GM23338 (cell line): ENCODE results near the gene KLK13. TPM values are rescaled to one million over a fixed set of nuclear protein-coding genes. Genes with fewer than 3 reads are reported as not detected.

Source experiments
- ATAC-seq: fragments of 200-7000 bp; cut with Tn5 transposase; 3 replicates; pipeline ENCODE4 v1.9.1; 2020
- DNase-seq: peaks from one replicate; pipeline ENCODE4 v3.0.0-alpha.2; 2015; ENCODE audit warnings: low spot score
- H2AFZ ChIP-seq: fragments of 200-600 bp; sonication (generic); 2 replicates; pipeline ENCODE4 v1.8.0; 2016; ENCODE audit warnings: antibody characterized with exemption, mild to moderate bottlenecking, moderate library complexity
- H3F3A ChIP-seq: fragments of 200-600 bp; sonication (generic); replicated peaks from 2 replicates; pipeline ENCODE4 v1.8.0; 2017; ENCODE audit warnings: antibody characterized with exemption, mixed run types, low read depth
- H3K27ac ChIP-seq: fragments of 200-600 bp; sonication (generic); 2 replicates; pipeline ENCODE4 v1.6.1; 2016; ENCODE audit warnings: low read depth
- H3K27me3 ChIP-seq: fragments of 200-600 bp; sonication (generic); 2 replicates; pipeline ENCODE4 v1.8.0; 2016; ENCODE audit warnings: mild to moderate bottlenecking, mixed run types, moderate library complexity; ENCODE audit not compliant: insufficient read depth
- H3K36me3 ChIP-seq: fragments of 200-600 bp; sonication (generic); 2 replicates; pipeline ENCODE4 v1.8.0; 2016; ENCODE audit warnings: mild to moderate bottlenecking; ENCODE audit not compliant: insufficient read depth
- H3K4me1 ChIP-seq: fragments of 200-600 bp; sonication (generic); 2 replicates; pipeline ENCODE4 v1.8.0; 2016; ENCODE audit warnings: mild to moderate bottlenecking, moderate library complexity; ENCODE audit not compliant: insufficient read depth
- H3K4me2 ChIP-seq: fragments of 200-600 bp; sonication (generic); 2 replicates; pipeline ENCODE4 v1.7.1; 2017; ENCODE audit warnings: mixed run types
- H3K4me3 ChIP-seq: fragments of 200-600 bp; sonication (generic); 2 replicates; pipeline ENCODE4 v1.6.1; 2016; ENCODE audit warnings: mixed run types
- H3K79me2 ChIP-seq: fragments of 200-600 bp; sonication (generic); replicated peaks from 2 replicates; pipeline ENCODE4 v1.8.0; 2017; ENCODE audit warnings: mild to moderate bottlenecking; ENCODE audit not compliant: insufficient read depth
- H3K9me2 ChIP-seq: fragments of 200-600 bp; sonication (generic); 2 replicates; pipeline ENCODE4 v1.8.0; 2017; ENCODE audit not compliant: insufficient read depth
- H4K20me1 ChIP-seq: fragments of 200-600 bp; sonication (generic); replicated peaks from 2 replicates; pipeline ENCODE4 v1.8.0; 2017; ENCODE audit warnings: mild to moderate bottlenecking; ENCODE audit not compliant: insufficient read depth
- H3K27ac Mint-ChIP-seq: 2 replicates; pipeline ENCODE4 v1.8.0; 2020; ENCODE audit warnings: inconsistent platforms, mild to moderate bottlenecking, moderate library complexity, mixed read lengths
- H3K27me3 Mint-ChIP-seq: 3 replicates; pipeline ENCODE4 v1.8.0; 2022; ENCODE audit warnings: low read depth, mild to moderate bottlenecking, moderate library complexity, mixed read lengths, inconsistent platforms; ENCODE audit not compliant: insufficient read depth, poor library complexity
- H3K36me3 Mint-ChIP-seq: 3 replicates; pipeline ENCODE4 v1.8.0; 2021; ENCODE audit warnings: low read depth, mild to moderate bottlenecking, inconsistent platforms, moderate library complexity, mixed read lengths
- H3K4me1 Mint-ChIP-seq: 3 replicates; pipeline ENCODE4 v1.8.0; 2020; ENCODE audit warnings: mild to moderate bottlenecking, inconsistent platforms, mixed read lengths
- H3K4me3 Mint-ChIP-seq: 3 replicates; pipeline ENCODE4 v1.8.0; 2021; ENCODE audit warnings: moderate library complexity, mild to moderate bottlenecking, inconsistent platforms, mixed read lengths
- H3K9me3 Mint-ChIP-seq: 3 replicates; pipeline ENCODE4 v1.8.0; 2020; ENCODE audit warnings: moderate library complexity, mild to moderate bottlenecking, inconsistent platforms, mixed read lengths
- CREB1 ChIP-seq: fragments of 250-450 bp; sonication (Bioruptor Pico); IDR thresholded peaks from 2 replicates; pipeline ENCODE4 v1.5.0; 2020; ENCODE audit warnings: low read depth, mild to moderate bottlenecking, moderate library complexity
- EZH2 ChIP-seq: fragments of 200-600 bp; sonication (generic); IDR thresholded peaks from one replicate; pipeline ENCODE4 v1.8.0; 2017; ENCODE audit warnings: antibody characterized with exemption, mild to moderate bottlenecking, low read depth; ENCODE audit not compliant: unreplicated experiment
- EZH2phosphoT487 ChIP-seq: fragments of 200-600 bp; sonication (generic); IDR thresholded peaks from one replicate; pipeline ENCODE4 v1.8.1; 2018; ENCODE audit warnings: antibody characterized with exemption; ENCODE audit not compliant: unreplicated experiment
- JUNB ChIP-seq: IDR thresholded peaks from one replicate; pipeline ENCODE4 v1.6.1; 2016; ENCODE audit warnings: antibody characterized with exemption; ENCODE audit not compliant: unreplicated experiment
- NANOG ChIP-seq: IDR thresholded peaks from 2 replicates; pipeline ENCODE4 v1.6.1; 2016; ENCODE audit warnings: antibody characterized with exemption, borderline replicate concordance
- POLR2AphosphoS5 ChIP-seq: IDR thresholded peaks from 2 replicates; pipeline ENCODE4 v1.6.1; 2016; ENCODE audit warnings: antibody characterized with exemption, low read depth
- STAT1 ChIP-seq: IDR thresholded peaks from one replicate; pipeline ENCODE4 v1.6.1; 2016; ENCODE audit warnings: antibody characterized with exemption; ENCODE audit not compliant: unreplicated experiment
- ZNF114 ChIP-seq: fragments of 250-450 bp; sonication (Bioruptor Pico); IDR thresholded peaks from 2 replicates; pipeline ENCODE4 v1.5.0; 2020; ENCODE audit warnings: mild to moderate bottlenecking, moderate library complexity
- ZNF331 ChIP-seq: fragments of 250-450 bp; sonication (Bioruptor Pico); IDR thresholded peaks from 2 replicates; pipeline ENCODE4 v1.5.0; 2020; ENCODE audit warnings: low read depth, mild to moderate bottlenecking, moderate library complexity
- polyA plus RNA-seq: library from polyadenylated mRNA; unstranded; fragments of >200 nt; fragmentation: Nextera tagmentation; extraction: Ambion mirVana; gene quantifications from 2 replicates; pipeline ENCODE4 v1.2.1, GENCODE V29; 2016
- total RNA-seq: library from RNA; depleted of rRNA; stranded (reverse); fragments of >200 nt; shearing (Covaris generic); gene quantifications from 2 replicates; pipeline ENCODE4 v1.2.3, GENCODE V29; 2014
- TF ChIP-seq, protein P1 (sequence below), 2 experiments: fragments of 200-600 bp in 1 of 2; sonication (generic) in 1 of 2; conservative IDR thresholded peaks; 2 replicates each; pipeline versions ENCODE4 v1.5.1 to v1.6.1; 2016 to 2017; ENCODE audit warnings: antibody characterized with exemption in 2 of 2, low read depth in 2 of 2, mild to moderate bottlenecking in 2 of 2, moderate library complexity in 1 of 2
- TF ChIP-seq, protein P2 (sequence below): fragments of 250-450 bp; sonication (Bioruptor Pico); IDR thresholded peaks from 2 replicates; pipeline ENCODE4 v1.5.0; 2020; ENCODE audit warnings: mild to moderate bottlenecking, moderate library complexity
- TF ChIP-seq, protein P3 (sequence below): IDR thresholded peaks from 2 replicates; pipeline ENCODE4 v1.6.1; 2016; ENCODE audit warnings: antibody characterized with exemption
- TF ChIP-seq, protein P4 (sequence below): IDR thresholded peaks from one replicate; pipeline ENCODE4 v1.6.1; 2018; ENCODE audit warnings: antibody characterized with exemption; ENCODE audit not compliant: unreplicated experiment

The KLK13 gene
- total and polyA plus RNA-seq, 2 experiments from 2014 or later = 4.5 to 5.7 TPM

DNA sequence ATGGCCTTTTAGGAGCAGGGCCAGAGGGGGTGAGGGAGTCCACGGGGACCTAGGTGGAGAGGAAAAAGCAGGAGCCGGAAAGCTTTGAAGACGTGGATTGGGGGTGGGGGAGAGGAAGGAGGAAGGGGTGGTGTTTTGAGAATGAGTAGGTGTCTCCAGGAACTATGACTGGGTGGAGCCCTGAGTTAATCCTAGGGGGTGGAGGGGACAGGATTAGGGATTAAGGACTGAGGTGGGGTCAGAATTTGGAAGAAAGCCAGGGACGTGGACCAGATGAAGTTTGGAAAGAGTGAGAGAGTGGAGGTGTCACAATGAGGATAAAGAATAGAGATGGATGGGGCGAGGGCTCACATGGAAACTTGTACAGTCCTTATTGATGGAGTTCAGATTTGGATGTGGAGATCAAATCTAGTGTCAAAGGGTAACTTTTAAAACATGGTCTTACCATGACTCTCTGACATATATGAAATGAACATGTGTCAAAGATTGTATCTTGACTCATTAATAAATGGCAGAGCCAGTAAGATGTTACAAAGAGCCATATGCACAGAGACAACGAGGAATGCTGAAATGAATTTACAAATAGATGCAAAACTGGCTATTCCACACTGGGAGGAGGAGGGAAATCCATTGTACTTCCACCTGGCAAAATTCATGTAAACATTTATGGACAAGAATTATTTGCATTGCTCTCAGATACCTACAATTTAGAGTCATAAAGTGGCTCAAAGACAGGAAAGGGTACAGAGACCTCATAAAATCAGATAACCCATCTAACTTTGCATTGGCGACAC lies 1.7 kb upstream of the KLK13 start:
- Histone ChIP-seq H3K79me2 (no peaks in the 10 kb centered on the region), H3K27me3 (no peaks in the 10 kb centered on the region), H3K4me3 (no peak overlapping the region), H3K36me3 (no peaks in the 10 kb centered on the region; the same call in 1 of the 2 replicates), H2AFZ (no peak overlapping the region; the same call in 1 of the 2 replicates), H3F3A (no peaks in the 10 kb centered on the region), H3K4me1 (peaks cover 11% of the 10 kb centered on the region; the same call in 1 of the 2 replicates), H4K20me1 (no peaks in the 10 kb centered on the region), H3K9me2 (peaks cover 21% of the 10 kb centered on the region), H3K4me2 (peak overlapping the region; percentile 92; the same call in 1 of the 2 replicates), H3K27ac (no peak overlapping the region)
- DNase-seq (no peak), ATAC-seq (no peak)
- H3K27ac Mint-ChIP-seq = no peak overlapping the region
- no peak for TF ChIP-seq NANOG
- TF ChIP-seq JUNB = no peak
- no peak for TF ChIP-seq ZNF331 (CRISPR knock-in tag)
- no peak for TF ChIP-seq ZNF114 (CRISPR knock-in tag)
- no peak for TF ChIP-seq STAT1
- TF ChIP-seq, protein P1, sequence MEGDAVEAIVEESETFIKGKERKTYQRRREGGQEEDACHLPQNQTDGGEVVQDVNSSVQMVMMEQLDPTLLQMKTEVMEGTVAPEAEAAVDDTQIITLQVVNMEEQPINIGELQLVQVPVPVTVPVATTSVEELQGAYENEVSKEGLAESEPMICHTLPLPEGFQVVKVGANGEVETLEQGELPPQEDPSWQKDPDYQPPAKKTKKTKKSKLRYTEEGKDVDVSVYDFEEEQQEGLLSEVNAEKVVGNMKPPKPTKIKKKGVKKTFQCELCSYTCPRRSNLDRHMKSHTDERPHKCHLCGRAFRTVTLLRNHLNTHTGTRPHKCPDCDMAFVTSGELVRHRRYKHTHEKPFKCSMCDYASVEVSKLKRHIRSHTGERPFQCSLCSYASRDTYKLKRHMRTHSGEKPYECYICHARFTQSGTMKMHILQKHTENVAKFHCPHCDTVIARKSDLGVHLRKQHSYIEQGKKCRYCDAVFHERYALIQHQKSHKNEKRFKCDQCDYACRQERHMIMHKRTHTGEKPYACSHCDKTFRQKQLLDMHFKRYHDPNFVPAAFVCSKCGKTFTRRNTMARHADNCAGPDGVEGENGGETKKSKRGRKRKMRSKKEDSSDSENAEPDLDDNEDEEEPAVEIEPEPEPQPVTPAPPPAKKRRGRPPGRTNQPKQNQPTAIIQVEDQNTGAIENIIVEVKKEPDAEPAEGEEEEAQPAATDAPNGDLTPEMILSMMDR (conservative IDR thresholded peaks at IDR 0.05; ENCODE audit: low read depth in 2 of 2) = no peak
- no peak for TF ChIP-seq EZH2phosphoT487
- TF ChIP-seq, protein P2, sequence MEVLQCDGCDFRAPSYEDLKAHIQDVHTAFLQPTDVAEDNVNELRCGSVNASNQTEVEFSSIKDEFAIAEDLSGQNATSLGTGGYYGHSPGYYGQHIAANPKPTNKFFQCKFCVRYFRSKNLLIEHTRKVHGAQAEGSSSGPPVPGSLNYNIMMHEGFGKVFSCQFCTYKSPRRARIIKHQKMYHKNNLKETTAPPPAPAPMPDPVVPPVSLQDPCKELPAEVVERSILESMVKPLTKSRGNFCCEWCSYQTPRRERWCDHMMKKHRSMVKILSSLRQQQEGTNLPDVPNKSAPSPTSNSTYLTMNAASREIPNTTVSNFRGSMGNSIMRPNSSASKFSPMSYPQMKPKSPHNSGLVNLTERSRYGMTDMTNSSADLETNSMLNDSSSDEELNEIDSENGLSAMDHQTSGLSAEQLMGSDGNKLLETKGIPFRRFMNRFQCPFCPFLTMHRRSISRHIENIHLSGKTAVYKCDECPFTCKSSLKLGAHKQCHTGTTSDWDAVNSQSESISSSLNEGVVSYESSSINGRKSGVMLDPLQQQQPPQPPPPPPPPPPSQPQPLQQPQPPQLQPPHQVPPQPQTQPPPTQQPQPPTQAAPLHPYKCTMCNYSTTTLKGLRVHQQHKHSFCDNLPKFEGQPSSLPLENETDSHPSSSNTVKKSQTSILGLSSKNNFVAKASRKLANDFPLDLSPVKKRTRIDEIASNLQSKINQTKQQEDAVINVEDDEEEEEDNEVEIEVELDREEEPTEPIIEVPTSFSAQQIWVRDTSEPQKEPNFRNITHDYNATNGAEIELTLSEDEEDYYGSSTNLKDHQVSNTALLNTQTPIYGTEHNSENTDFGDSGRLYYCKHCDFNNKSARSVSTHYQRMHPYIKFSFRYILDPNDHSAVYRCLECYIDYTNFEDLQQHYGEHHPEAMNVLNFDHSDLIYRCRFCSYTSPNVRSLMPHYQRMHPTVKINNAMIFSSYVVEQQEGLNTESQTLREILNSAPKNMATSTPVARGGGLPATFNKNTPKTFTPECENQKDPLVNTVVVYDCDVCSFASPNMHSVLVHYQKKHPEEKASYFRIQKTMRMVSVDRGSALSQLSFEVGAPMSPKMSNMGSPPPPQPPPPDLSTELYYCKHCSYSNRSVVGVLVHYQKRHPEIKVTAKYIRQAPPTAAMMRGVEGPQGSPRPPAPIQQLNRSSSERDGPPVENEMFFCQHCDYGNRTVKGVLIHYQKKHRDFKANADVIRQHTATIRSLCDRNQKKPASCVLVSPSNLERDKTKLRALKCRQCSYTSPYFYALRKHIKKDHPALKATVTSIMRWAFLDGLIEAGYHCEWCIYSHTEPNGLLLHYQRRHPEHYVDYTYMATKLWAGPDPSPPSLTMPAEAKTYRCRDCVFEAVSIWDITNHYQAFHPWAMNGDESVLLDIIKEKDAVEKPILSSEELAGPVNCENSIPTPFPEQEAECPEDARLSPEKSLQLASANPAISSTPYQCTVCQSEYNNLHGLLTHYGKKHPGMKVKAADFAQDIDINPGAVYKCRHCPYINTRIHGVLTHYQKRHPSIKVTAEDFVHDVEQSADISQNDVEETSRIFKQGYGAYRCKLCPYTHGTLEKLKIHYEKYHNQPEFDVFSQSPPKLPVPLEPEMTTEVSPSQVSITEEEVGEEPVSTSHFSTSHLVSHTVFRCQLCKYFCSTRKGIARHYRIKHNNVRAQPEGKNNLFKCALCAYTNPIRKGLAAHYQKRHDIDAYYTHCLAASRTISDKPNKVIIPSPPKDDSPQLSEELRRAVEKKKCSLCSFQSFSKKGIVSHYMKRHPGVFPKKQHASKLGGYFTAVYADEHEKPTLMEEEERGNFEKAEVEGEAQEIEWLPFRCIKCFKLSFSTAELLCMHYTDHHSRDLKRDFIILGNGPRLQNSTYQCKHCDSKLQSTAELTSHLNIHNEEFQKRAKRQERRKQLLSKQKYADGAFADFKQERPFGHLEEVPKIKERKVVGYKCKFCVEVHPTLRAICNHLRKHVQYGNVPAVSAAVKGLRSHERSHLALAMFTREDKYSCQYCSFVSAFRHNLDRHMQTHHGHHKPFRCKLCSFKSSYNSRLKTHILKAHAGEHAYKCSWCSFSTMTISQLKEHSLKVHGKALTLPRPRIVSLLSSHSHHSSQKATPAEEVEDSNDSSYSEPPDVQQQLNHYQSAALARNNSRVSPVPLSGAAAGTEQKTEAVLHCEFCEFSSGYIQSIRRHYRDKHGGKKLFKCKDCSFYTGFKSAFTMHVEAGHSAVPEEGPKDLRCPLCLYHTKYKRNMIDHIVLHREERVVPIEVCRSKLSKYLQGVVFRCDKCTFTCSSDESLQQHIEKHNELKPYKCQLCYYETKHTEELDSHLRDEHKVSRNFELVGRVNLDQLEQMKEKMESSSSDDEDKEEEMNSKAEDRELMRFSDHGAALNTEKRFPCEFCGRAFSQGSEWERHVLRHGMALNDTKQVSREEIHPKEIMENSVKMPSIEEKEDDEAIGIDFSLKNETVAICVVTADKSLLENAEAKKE = no peak
- no peak for TF ChIP-seq EZH2
- TF ChIP-seq, protein P3, sequence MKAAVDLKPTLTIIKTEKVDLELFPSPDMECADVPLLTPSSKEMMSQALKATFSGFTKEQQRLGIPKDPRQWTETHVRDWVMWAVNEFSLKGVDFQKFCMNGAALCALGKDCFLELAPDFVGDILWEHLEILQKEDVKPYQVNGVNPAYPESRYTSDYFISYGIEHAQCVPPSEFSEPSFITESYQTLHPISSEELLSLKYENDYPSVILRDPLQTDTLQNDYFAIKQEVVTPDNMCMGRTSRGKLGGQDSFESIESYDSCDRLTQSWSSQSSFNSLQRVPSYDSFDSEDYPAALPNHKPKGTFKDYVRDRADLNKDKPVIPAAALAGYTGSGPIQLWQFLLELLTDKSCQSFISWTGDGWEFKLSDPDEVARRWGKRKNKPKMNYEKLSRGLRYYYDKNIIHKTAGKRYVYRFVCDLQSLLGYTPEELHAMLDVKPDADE = no peak
- TF ChIP-seq POLR2AphosphoS5 = no peak
- TF ChIP-seq, protein P4, sequence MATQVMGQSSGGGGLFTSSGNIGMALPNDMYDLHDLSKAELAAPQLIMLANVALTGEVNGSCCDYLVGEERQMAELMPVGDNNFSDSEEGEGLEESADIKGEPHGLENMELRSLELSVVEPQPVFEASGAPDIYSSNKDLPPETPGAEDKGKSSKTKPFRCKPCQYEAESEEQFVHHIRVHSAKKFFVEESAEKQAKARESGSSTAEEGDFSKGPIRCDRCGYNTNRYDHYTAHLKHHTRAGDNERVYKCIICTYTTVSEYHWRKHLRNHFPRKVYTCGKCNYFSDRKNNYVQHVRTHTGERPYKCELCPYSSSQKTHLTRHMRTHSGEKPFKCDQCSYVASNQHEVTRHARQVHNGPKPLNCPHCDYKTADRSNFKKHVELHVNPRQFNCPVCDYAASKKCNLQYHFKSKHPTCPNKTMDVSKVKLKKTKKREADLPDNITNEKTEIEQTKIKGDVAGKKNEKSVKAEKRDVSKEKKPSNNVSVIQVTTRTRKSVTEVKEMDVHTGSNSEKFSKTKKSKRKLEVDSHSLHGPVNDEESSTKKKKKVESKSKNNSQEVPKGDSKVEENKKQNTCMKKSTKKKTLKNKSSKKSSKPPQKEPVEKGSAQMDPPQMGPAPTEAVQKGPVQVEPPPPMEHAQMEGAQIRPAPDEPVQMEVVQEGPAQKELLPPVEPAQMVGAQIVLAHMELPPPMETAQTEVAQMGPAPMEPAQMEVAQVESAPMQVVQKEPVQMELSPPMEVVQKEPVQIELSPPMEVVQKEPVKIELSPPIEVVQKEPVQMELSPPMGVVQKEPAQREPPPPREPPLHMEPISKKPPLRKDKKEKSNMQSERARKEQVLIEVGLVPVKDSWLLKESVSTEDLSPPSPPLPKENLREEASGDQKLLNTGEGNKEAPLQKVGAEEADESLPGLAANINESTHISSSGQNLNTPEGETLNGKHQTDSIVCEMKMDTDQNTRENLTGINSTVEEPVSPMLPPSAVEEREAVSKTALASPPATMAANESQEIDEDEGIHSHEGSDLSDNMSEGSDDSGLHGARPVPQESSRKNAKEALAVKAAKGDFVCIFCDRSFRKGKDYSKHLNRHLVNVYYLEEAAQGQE = no peak
- no peak for TF ChIP-seq CREB1 (CRISPR knock-in tag)
- H3K36me3 Mint-ChIP-seq = no peaks in the 10 kb centered on the region
- no peak overlapping the region for H3K4me3 Mint-ChIP-seq
- H3K27me3 Mint-ChIP-seq = no peaks in the 10 kb centered on the region
- H3K9me3 Mint-ChIP-seq = no peaks in the 10 kb centered on the region; the same call in 1 of the 3 replicates
- peaks cover 7% of the 10 kb centered on the region for H3K4me1 Mint-ChIP-seq
